ENCODE measurements around the gene ZNF184. TPM values are rescaled to one million over a fixed set of nuclear protein-coding genes. Genes with fewer than 3 reads are reported as not detected.
A peak's percentile ranks its signal among the peaks of the same experiment; 100 is the strongest.

ZNF184 gene
- total RNA-seq, 1 experiment from 2014 or later, result 8.8 TPM

GRCh38 chr6:27517928-27518787 is 45.3 kb upstream of the ZNF184 start:
- TF ChIP-seq EZH2 (IDR thresholded peaks at IDR 0.05; ENCODE audit: low read depth), result no peak
- TF ChIP-seq, protein P1, sequence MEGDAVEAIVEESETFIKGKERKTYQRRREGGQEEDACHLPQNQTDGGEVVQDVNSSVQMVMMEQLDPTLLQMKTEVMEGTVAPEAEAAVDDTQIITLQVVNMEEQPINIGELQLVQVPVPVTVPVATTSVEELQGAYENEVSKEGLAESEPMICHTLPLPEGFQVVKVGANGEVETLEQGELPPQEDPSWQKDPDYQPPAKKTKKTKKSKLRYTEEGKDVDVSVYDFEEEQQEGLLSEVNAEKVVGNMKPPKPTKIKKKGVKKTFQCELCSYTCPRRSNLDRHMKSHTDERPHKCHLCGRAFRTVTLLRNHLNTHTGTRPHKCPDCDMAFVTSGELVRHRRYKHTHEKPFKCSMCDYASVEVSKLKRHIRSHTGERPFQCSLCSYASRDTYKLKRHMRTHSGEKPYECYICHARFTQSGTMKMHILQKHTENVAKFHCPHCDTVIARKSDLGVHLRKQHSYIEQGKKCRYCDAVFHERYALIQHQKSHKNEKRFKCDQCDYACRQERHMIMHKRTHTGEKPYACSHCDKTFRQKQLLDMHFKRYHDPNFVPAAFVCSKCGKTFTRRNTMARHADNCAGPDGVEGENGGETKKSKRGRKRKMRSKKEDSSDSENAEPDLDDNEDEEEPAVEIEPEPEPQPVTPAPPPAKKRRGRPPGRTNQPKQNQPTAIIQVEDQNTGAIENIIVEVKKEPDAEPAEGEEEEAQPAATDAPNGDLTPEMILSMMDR (conservative IDR thresholded peaks at IDR 0.05), result no peak
- no peaks in the 10 kb centered on the region for H3K9me3 ChIP-seq (ENCODE audit: insufficient read depth, low read depth)
- H3K27ac ChIP-seq, result peak overlapping the region; percentile 50; the same call in 1 of the 2 replicates
- no peaks in the 10 kb centered on the region for H3K36me3 ChIP-seq (ENCODE audit: low read depth)
- intact Hi-C loops (cut with micrococcal nuclease; ENCODE audit: unreplicated experiment), result loop anchor here (1.0 to 5.0 kb wide), 4 partner anchors 15 to 206 kb away; partner anchors contain the start of gene POM121L2
- CTCF ChIA-PET, result interaction anchor here (0.6 to 2.8 kb wide), 10 partner anchors 20 to 341 kb away, joined by 3 to 10 read pairs (median 4); no protein-coding TSS in a partner anchor
- H2AFZ ChIP-seq, result peak overlapping the region; percentile 98
- no peak for DNase-seq
- no peaks in the 10 kb centered on the region for H3K79me2 ChIP-seq (ENCODE audit: low read depth)
- peaks cover 19% of the 10 kb centered on the region for H3K4me1 ChIP-seq (replicated peaks; ENCODE audit: insufficient read depth)
- H4K20me1 ChIP-seq (ENCODE audit: insufficient read depth), result no peaks in the 10 kb centered on the region
- no TSS peak for BruUV-seq (replicated peaks)
- POLR2A ChIA-PET (ENCODE audit: unreplicated experiment), result interaction anchor here (0.6 to 0.7 kb wide), 2 partner anchors 30 to 74 kb away, joined by 3 to 4 read pairs; no protein-coding TSS in a partner anchor
- no peaks in the 10 kb centered on the region for H3K27me3 ChIP-seq (ENCODE audit: insufficient read depth, low read depth)
- peaks cover 9% of the 10 kb centered on the region; the same call in 1 of the 2 replicates for H3F3A ChIP-seq (ENCODE audit: insufficient read depth, low read depth)
- H3K4me2 ChIP-seq, result peak overlapping the region; percentile 78
- no peaks in the 10 kb centered on the region for H3K9me2 ChIP-seq (ENCODE audit: insufficient read depth)
- peak overlapping the region; percentile 87 for H3K4me3 ChIP-seq

DNA sequence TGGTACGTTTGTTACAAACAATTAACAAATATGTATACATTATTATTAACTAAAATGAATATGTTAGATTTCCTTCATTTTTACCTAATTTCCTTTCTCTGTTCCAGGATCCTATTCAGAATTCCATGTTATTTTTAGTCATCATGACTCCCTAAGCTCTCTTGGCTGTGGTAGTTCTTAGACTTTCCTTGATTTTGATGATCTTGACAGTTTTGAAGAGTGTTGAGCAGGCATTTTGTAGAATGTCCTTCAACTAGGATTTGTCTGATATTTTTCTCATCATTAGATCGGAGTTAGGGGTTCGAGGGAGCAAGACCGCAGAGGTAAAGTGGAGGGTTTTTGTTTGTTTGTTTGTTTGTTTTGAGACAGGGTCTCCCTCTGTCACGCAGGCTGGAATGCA is 44.3 kb upstream of the ZNF184 start:
- ChIA-PET POLR2A (ENCODE audit: unreplicated experiment) (no interaction called here), CTCF (interaction anchor here (2.8 kb wide), 1 partner anchor 92 kb away, joined by 10 read pairs; no protein-coding TSS in a partner anchor)
- intact Hi-C loops (cut with micrococcal nuclease; ENCODE audit: unreplicated experiment), result loop anchor here (5.0 kb wide), 2 partner anchors 170 to 205 kb away; partner anchors contain the start of gene POM121L2
- TF ChIP-seq, protein P1 (conservative IDR thresholded peaks at IDR 0.05), result no peak
- TF ChIP-seq EZH2 (IDR thresholded peaks at IDR 0.05; ENCODE audit: low read depth), result no peak
- H3K27ac ChIP-seq, result no peak overlapping the region
- no peaks in the 10 kb centered on the region for H4K20me1 ChIP-seq (ENCODE audit: insufficient read depth)
- no peak overlapping the region for H3K4me3 ChIP-seq
- H3K9me2 ChIP-seq (ENCODE audit: insufficient read depth), result no peaks in the 10 kb centered on the region
- H3K9me3 ChIP-seq (ENCODE audit: insufficient read depth, low read depth), result no peaks in the 10 kb centered on the region
- peaks cover 19% of the 10 kb centered on the region for H3K4me1 ChIP-seq (replicated peaks; ENCODE audit: insufficient read depth)
- no peaks in the 10 kb centered on the region for H3K36me3 ChIP-seq (ENCODE audit: low read depth)
- H2AFZ ChIP-seq, result no peak overlapping the region
- BruUV-seq (replicated peaks), result no TSS peak
- no peak for DNase-seq
- peaks cover 9% of the 10 kb centered on the region; the same call in 1 of the 2 replicates for H3F3A ChIP-seq (ENCODE audit: insufficient read depth, low read depth)
- H3K27me3 ChIP-seq (ENCODE audit: insufficient read depth, low read depth), result no peaks in the 10 kb centered on the region
- H3K79me2 ChIP-seq (ENCODE audit: low read depth), result no peaks in the 10 kb centered on the region
- H3K4me2 ChIP-seq, result no peak overlapping the region; the same call in 1 of the 2 replicates

GRCh38 chr6:27514906-27515495 is 42.1 kb upstream of the ZNF184 start:
- intact Hi-C loops (cut with micrococcal nuclease; ENCODE audit: unreplicated experiment), result loop anchor here (5.0 kb wide), 2 partner anchors 172 to 203 kb away; partner anchors contain the start of gene POM121L2
- ChIA-PET POLR2A (ENCODE audit: unreplicated experiment) (interaction anchor here (0.6 kb wide), 2 partner anchors 15 to 305 kb away, joined by 3 to 6 read pairs; no protein-coding TSS in a partner anchor), CTCF (no interaction called here)
- no peaks in the 10 kb centered on the region for H4K20me1 ChIP-seq (ENCODE audit: insufficient read depth)
- H3K4me2 ChIP-seq, result no peak overlapping the region
- H3K79me2 ChIP-seq (ENCODE audit: low read depth), result no peaks in the 10 kb centered on the region
- H3K4me3 ChIP-seq, result no peak overlapping the region
- H3K27me3 ChIP-seq (ENCODE audit: insufficient read depth, low read depth), result no peaks in the 10 kb centered on the region
- no TSS peak for BruUV-seq (replicated peaks)
- peaks cover 19% of the 10 kb centered on the region for H3K4me1 ChIP-seq (replicated peaks; ENCODE audit: insufficient read depth)
- no peaks in the 10 kb centered on the region for H3K9me3 ChIP-seq (ENCODE audit: insufficient read depth, low read depth)
- TF ChIP-seq EZH2 (IDR thresholded peaks at IDR 0.05; ENCODE audit: low read depth), result no peak
- TF ChIP-seq, protein P1 (conservative IDR thresholded peaks at IDR 0.05), result no peak
- no peak overlapping the region for H2AFZ ChIP-seq
- no peaks in the 10 kb centered on the region for H3K36me3 ChIP-seq (ENCODE audit: low read depth)
- peaks cover 9% of the 10 kb centered on the region; the same call in 1 of the 2 replicates for H3F3A ChIP-seq (ENCODE audit: insufficient read depth, low read depth)
- no peak overlapping the region for H3K27ac ChIP-seq
- H3K9me2 ChIP-seq (ENCODE audit: insufficient read depth), result no peaks in the 10 kb centered on the region
- no peak for DNase-seq

All from PC-9 (cell line).